Nephron progenitor cell (in vitro differentiated cells): ENCODE measurements around the gene MIDN.

ENCODE experiments used
- DNase-seq: peaks from one replicate; pipeline ENCODE4 v3.0.0; 2021
- H3K27ac Mint-ChIP-seq: 2 replicates; pipeline ENCODE4 v1.8.0; 2021; ENCODE audit warnings: mild to moderate bottlenecking, moderate library complexity, mixed read lengths
- H3K27me3 Mint-ChIP-seq: 2 replicates; pipeline ENCODE4 v1.8.0; 2021; ENCODE audit warnings: mild to moderate bottlenecking, low read depth, mixed read lengths; ENCODE audit not compliant: poor library complexity
- H3K36me3 Mint-ChIP-seq: 2 replicates; pipeline ENCODE4 v1.8.0; 2021; ENCODE audit warnings: low read depth, mixed read lengths
- H3K4me1 Mint-ChIP-seq: 2 replicates; pipeline ENCODE4 v1.8.0; 2021; ENCODE audit warnings: mixed read lengths
- H3K4me3 Mint-ChIP-seq: 2 replicates; pipeline ENCODE4 v1.8.0; 2021; ENCODE audit warnings: mild to moderate bottlenecking, moderate library complexity, mixed read lengths
- H3K9me3 Mint-ChIP-seq: 2 replicates; pipeline ENCODE4 v1.8.0; 2021; ENCODE audit warnings: mild to moderate bottlenecking, moderate library complexity, mixed read lengths
- TF ChIP-seq, protein P1 (sequence below): fragments of 200-600 bp; sonication (generic); IDR thresholded peaks from 2 replicates; pipeline ENCODE4 v1.5.0; 2021; ENCODE audit warnings: antibody characterized with exemption

Gene MIDN

GRCh38 chr19:1239420-1239795 is 9.0 kb upstream of the MIDN start:
- no peak overlapping the region for H3K27ac Mint-ChIP-seq
- H3K4me1 Mint-ChIP-seq = peaks cover 29% of the 10 kb centered on the region
- no peaks in the 10 kb centered on the region for H3K9me3 Mint-ChIP-seq
- H3K36me3 Mint-ChIP-seq = no peaks in the 10 kb centered on the region
- TF ChIP-seq, protein P1, sequence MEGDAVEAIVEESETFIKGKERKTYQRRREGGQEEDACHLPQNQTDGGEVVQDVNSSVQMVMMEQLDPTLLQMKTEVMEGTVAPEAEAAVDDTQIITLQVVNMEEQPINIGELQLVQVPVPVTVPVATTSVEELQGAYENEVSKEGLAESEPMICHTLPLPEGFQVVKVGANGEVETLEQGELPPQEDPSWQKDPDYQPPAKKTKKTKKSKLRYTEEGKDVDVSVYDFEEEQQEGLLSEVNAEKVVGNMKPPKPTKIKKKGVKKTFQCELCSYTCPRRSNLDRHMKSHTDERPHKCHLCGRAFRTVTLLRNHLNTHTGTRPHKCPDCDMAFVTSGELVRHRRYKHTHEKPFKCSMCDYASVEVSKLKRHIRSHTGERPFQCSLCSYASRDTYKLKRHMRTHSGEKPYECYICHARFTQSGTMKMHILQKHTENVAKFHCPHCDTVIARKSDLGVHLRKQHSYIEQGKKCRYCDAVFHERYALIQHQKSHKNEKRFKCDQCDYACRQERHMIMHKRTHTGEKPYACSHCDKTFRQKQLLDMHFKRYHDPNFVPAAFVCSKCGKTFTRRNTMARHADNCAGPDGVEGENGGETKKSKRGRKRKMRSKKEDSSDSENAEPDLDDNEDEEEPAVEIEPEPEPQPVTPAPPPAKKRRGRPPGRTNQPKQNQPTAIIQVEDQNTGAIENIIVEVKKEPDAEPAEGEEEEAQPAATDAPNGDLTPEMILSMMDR = no peak
- no peaks in the 10 kb centered on the region for H3K27me3 Mint-ChIP-seq
- H3K4me3 Mint-ChIP-seq = peak overlapping the region; percentile 82
- no peak for DNase-seq

GRCh38 chr19:1239796-1240737 is 8.3 kb upstream of the MIDN start:
- Mint-ChIP-seq H3K9me3 (no peaks in the 10 kb centered on the region), H3K4me1 (peaks cover 34% of the 10 kb centered on the region), H3K27ac (no peak overlapping the region), H3K4me3 (peak overlapping the region; percentile 82), H3K27me3 (no peaks in the 10 kb centered on the region), H3K36me3 (no peaks in the 10 kb centered on the region)
- peak; percentile 96 for DNase-seq
- TF ChIP-seq, protein P1 = peak; percentile 75

GRCh38 chr19:1240925-1241324 is 7.5 kb upstream of the MIDN start:
- H3K4me1 Mint-ChIP-seq = peaks cover 34% of the 10 kb centered on the region
- no peak overlapping the region for H3K27ac Mint-ChIP-seq
- H3K27me3 Mint-ChIP-seq = no peaks in the 10 kb centered on the region
- TF ChIP-seq, protein P1 = no peak
- H3K36me3 Mint-ChIP-seq = no peaks in the 10 kb centered on the region
- H3K4me3 Mint-ChIP-seq = peak overlapping the region; percentile 78
- DNase-seq = no peak
- H3K9me3 Mint-ChIP-seq = no peaks in the 10 kb centered on the region

GRCh38 chr19:1241417-1242095 is 6.8 kb upstream of the MIDN start, which contains the start of gene ATP5F1D:
Gene ATP5F1D (plus strand): TSS chr19:1241751. CDS start chr19:1241851, 100 bp downstream.
- TF ChIP-seq, protein P1 = no peak
- no peaks in the 10 kb centered on the region for H3K9me3 Mint-ChIP-seq
- no peak within 1 kb of the TSS for H3K27ac Mint-ChIP-seq
- no peaks in the 10 kb centered on the region for H3K36me3 Mint-ChIP-seq
- H3K4me1 Mint-ChIP-seq = peaks cover 36% of the 10 kb centered on the region
- H3K27me3 Mint-ChIP-seq = no peaks in the 10 kb centered on the region
- peak within 1 kb of the TSS; percentile 84 for H3K4me3 Mint-ChIP-seq
- DNase-seq = peak; percentile 90

DNA sequence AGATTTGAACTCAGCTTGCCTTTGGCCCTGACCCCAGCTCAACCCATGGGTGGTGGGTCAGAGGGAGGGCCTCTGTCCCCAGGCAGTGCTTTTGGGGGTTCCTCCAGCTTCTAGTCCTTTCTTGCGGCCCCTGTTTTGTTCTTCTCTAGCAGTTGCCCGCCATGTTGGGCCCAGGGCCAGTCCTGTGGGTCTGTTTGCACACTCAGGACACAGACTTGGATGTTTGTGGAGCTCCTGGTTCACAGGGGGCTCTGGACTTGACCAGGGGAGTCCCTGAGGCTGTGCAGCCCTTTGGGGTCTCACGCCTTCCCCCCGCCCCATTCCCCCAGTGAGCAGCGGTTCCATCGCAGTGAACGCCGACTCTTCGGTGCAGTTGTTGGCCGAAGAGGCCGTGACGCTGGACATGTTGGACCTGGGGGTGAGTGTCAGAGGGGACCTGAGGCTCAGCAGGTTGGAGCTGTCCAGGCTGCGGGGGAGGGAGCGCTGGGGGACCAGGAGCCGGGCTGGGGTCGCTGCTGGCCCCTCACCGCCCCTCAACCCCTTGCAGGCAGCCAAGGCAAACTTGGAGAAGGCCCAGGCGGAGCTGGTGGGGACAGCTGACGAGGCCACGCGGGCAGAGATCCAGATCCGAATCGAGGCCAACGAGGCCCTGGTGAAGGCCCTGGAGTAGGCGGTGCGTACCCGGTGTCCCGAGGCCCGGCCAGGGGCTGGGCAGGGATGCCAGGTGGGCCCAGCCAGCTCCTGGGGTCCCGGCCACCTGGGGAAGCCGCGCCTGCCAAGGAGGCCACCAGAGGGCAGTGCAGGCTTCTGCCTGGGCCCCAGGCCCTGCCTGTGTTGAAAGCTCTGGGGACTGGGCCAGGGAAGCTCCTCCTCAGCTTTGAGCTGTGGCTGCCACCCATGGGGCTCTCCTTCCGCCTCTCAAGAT is 4.4 kb upstream of the MIDN start:
- Mint-ChIP-seq H3K4me1 (peaks cover 30% of the 10 kb centered on the region), H3K27ac (no peak overlapping the region), H3K9me3 (no peaks in the 10 kb centered on the region), H3K36me3 (no peaks in the 10 kb centered on the region), H3K27me3 (no peaks in the 10 kb centered on the region), H3K4me3 (peak overlapping the region; percentile 60)
- peak; percentile 89 for DNase-seq
- TF ChIP-seq, protein P1 = peak; percentile 87
